OCI-LY1 (cell line): ENCODE results near the gene KRTAP20-2.

Experiments
- H2AFZ ChIP-seq: fragments of 200-600 bp; sonication (generic), shearing (Covaris generic); 2 replicates; pipeline ENCODE4 v1.6.0; 2014; ENCODE audit warnings: antibody characterized with exemption, mild to moderate bottlenecking, low read length
- H3F3A ChIP-seq: fragments of 200-600 bp; sonication (generic), shearing (Covaris generic); 2 replicates; pipeline ENCODE4 v1.6.0; 2014; ENCODE audit warnings: mild to moderate bottlenecking, antibody characterized with exemption, low read length, moderate library complexity; ENCODE audit not compliant: insufficient read depth
- H3K27ac ChIP-seq: fragments of 200-600 bp; sonication (generic); 2 replicates; pipeline ENCODE4 v1.5.1; 2014; ENCODE audit warnings: low read length, mixed run types, mild to moderate bottlenecking, low read depth; ENCODE audit not compliant: poor library complexity, severe bottlenecking
- H3K27me3 ChIP-seq: fragments of 200-600 bp; sonication (generic); 2 replicates; pipeline ENCODE4 v1.6.0; 2014; ENCODE audit warnings: antibody characterized with exemption, mild to moderate bottlenecking, low read length, moderate library complexity; ENCODE audit not compliant: insufficient read depth
- H3K36me3 ChIP-seq: fragments of 200-600 bp; sonication (generic); 2 replicates; pipeline ENCODE4 v1.6.1; 2014; ENCODE audit warnings: mild to moderate bottlenecking, antibody characterized with exemption, low read length, moderate library complexity, mixed read lengths; ENCODE audit not compliant: insufficient read depth
- H3K4me1 ChIP-seq: fragments of 200-600 bp; sonication (generic); 2 replicates; pipeline ENCODE4 v1.5.1; 2014; ENCODE audit warnings: mild to moderate bottlenecking, low read length, moderate library complexity; ENCODE audit not compliant: insufficient read depth, severe bottlenecking
- H3K4me2 ChIP-seq: fragments of 200-600 bp; sonication (generic), shearing (Covaris generic); 2 replicates; pipeline ENCODE4 v1.6.1; 2014; ENCODE audit warnings: low read length
- H3K4me3 ChIP-seq: fragments of 200-600 bp; sonication (generic); 2 replicates; pipeline ENCODE4 v1.5.1; 2014; ENCODE audit warnings: low read length, low read depth, mild to moderate bottlenecking, mixed read lengths; ENCODE audit not compliant: poor library complexity, severe bottlenecking
- H3K79me2 ChIP-seq: fragments of 200-600 bp; shearing (Covaris generic); 2 replicates; pipeline ENCODE4 v1.6.1; 2016; ENCODE audit warnings: mixed run types, low read length, mixed read lengths; ENCODE audit not compliant: insufficient read depth
- H3K9ac ChIP-seq: fragments of 200-600 bp; sonication (generic), shearing (Covaris generic); 2 replicates; pipeline ENCODE4 v1.6.1; 2014; ENCODE audit warnings: mild to moderate bottlenecking, low read length, mixed read lengths
- H3K9me2 ChIP-seq: fragments of 200-600 bp; sonication (generic), shearing (Covaris generic); 2 replicates; pipeline ENCODE4 v1.6.1; 2014; ENCODE audit warnings: low read depth, mild to moderate bottlenecking, low read length, mixed read lengths
- H3K9me3 ChIP-seq: fragments of 200-600 bp; shearing (Covaris generic); 2 replicates; pipeline ENCODE4 v1.6.1; 2014; ENCODE audit warnings: low read length, mixed read lengths
- H4K20me1 ChIP-seq: fragments of 200-600 bp; sonication (generic), shearing (Covaris generic); 2 replicates; pipeline ENCODE4 v1.6.0; 2016; ENCODE audit warnings: mild to moderate bottlenecking, low read length; ENCODE audit not compliant: insufficient read depth
- EZH2 ChIP-seq: fragments of 200-600 bp; sonication (generic), shearing (Covaris generic); IDR thresholded peaks from 2 replicates; pipeline ENCODE4 v1.8.0; 2017; ENCODE audit warnings: borderline replicate concordance, mixed run types, mild to moderate bottlenecking, antibody characterized with exemption, low read length, moderate library complexity, mixed read lengths
- TF ChIP-seq, protein P1 (sequence below): fragments of 200-600 bp; sonication (generic), shearing (Covaris generic); IDR thresholded peaks from 2 replicates; pipeline ENCODE4 v1.5.1; 2017; ENCODE audit warnings: mild to moderate bottlenecking, antibody characterized with exemption, low read length, moderate library complexity, mixed read lengths

KRTAP20-2 gene

DNA sequence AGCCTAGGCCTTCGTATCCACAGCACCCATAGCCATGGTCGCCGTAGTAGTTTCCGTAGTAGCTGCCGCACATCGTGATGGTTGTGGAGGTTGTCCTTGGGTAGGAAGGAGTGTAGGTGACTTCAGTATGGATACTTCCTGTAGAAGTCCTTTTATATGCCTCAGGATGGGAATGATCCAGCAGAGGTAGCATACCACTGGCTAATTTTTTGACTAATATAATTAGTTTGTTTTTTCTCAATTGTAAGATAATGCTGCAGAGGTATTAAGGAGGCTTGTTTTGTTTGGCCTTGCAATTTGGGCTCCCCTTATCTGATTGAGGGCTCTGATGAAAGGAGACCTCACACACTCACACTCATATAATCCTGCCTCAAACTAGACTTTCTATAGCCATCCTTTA is 36.2 kb upstream of the KRTAP20-2 start, which contains the start of gene KRTAP6-2:
Gene KRTAP6-2 (minus strand): TSS at position 101 of the 400 bp plus-strand sequence. CDS start 28 bp downstream, at position 73.
- Histone ChIP-seq H3K36me3 (no peaks in the 10 kb centered on the region), H3K4me2 (no peak within 1 kb of the TSS), H3K9me3 (no peaks in the 10 kb centered on the region), H3K79me2 (no peaks in the 10 kb centered on the region), H3F3A (no peaks in the 10 kb centered on the region), H3K27me3 (no peaks in the 10 kb centered on the region), H3K4me3 (no peak within 1 kb of the TSS), H4K20me1 (no peaks in the 10 kb centered on the region), H3K9me2 (no peaks in the 10 kb centered on the region), H3K9ac (no peak within 1 kb of the TSS), H2AFZ (no peak within 1 kb of the TSS), H3K4me1 (no peaks in the 10 kb centered on the region), H3K27ac (no peak within 1 kb of the TSS)
- TF ChIP-seq EZH2: no peak
- TF ChIP-seq, protein P1, sequence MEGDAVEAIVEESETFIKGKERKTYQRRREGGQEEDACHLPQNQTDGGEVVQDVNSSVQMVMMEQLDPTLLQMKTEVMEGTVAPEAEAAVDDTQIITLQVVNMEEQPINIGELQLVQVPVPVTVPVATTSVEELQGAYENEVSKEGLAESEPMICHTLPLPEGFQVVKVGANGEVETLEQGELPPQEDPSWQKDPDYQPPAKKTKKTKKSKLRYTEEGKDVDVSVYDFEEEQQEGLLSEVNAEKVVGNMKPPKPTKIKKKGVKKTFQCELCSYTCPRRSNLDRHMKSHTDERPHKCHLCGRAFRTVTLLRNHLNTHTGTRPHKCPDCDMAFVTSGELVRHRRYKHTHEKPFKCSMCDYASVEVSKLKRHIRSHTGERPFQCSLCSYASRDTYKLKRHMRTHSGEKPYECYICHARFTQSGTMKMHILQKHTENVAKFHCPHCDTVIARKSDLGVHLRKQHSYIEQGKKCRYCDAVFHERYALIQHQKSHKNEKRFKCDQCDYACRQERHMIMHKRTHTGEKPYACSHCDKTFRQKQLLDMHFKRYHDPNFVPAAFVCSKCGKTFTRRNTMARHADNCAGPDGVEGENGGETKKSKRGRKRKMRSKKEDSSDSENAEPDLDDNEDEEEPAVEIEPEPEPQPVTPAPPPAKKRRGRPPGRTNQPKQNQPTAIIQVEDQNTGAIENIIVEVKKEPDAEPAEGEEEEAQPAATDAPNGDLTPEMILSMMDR: no peak

DNA sequence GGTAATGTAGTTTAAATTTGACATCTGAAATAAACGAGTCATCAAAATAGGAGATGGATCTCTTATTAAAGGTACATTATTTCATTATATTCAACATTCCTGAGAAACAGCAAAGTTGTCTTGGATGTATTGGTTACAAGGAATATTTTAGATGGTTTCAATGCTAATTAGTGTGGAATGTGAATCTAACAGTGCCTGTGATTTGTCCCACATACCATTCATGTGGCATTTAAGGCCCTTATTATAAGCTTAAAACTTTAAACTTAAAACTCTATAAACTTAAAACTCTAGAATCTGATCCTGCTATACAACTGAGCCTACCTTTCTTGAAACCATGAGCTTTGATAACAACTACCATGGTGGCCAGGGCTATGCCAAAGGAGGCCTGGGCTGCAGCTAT is 34.2 kb upstream of the KRTAP20-2 start, which contains the start of gene KRTAP22-1:
Gene KRTAP22-1 (plus strand): TSS at position 301 of the 400 bp plus-strand sequence.
- H3K27ac ChIP-seq: no peak within 1 kb of the TSS
- H3F3A ChIP-seq: no peaks in the 10 kb centered on the region
- no peak within 1 kb of the TSS for H3K4me2 ChIP-seq
- no peak within 1 kb of the TSS for H2AFZ ChIP-seq
- H3K4me1 ChIP-seq: no peaks in the 10 kb centered on the region
- no peaks in the 10 kb centered on the region for H3K79me2 ChIP-seq
- no peaks in the 10 kb centered on the region for H3K27me3 ChIP-seq
- no peaks in the 10 kb centered on the region for H3K9me2 ChIP-seq
- no peaks in the 10 kb centered on the region for H3K9me3 ChIP-seq
- TF ChIP-seq, protein P1: no peak
- TF ChIP-seq EZH2: no peak
- no peaks in the 10 kb centered on the region for H4K20me1 ChIP-seq
- H3K4me3 ChIP-seq: no peak within 1 kb of the TSS
- H3K36me3 ChIP-seq: no peaks in the 10 kb centered on the region
- no peak within 1 kb of the TSS for H3K9ac ChIP-seq

DNA sequence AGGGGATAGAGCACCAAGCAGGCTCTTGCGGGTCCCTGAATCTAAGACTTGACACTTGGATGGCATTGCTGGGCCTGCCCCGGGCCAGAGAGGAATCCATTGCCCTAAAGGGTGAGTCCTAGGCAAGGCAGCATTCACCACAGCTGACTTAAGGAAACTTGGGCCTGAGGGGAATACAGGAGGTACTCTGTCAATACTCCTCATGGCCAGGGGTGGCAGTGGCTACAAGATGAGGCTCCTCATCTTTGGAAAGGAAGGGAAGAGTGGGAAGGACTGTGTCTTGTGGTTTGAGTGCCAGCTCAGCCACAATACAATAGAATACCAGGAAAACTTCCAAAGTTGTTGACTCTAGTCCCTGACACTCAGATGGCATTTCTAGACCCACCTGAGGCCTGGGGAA is 29.0 kb upstream of the KRTAP20-2 start:
- Histone ChIP-seq H3K27me3 (no peaks in the 10 kb centered on the region), H4K20me1 (no peaks in the 10 kb centered on the region), H3K4me2 (no peak overlapping the region), H3K36me3 (no peaks in the 10 kb centered on the region), H3F3A (no peaks in the 10 kb centered on the region), H2AFZ (no peak overlapping the region), H3K27ac (no peak overlapping the region), H3K4me3 (no peak overlapping the region), H3K79me2 (no peaks in the 10 kb centered on the region), H3K9ac (no peak overlapping the region), H3K4me1 (no peaks in the 10 kb centered on the region), H3K9me2 (no peaks in the 10 kb centered on the region), H3K9me3 (no peaks in the 10 kb centered on the region)
- TF ChIP-seq, protein P1: no peak
- no peak for TF ChIP-seq EZH2
